AG10803 (cell line): ENCODE measurements around the gene B3GNT3.
"Not testable (repeated sequence)": the region's sequence is repeated elsewhere in the genome, so short reads cannot be mapped to it uniquely, and the experiment has no call there.

Source experiments
- DNase-seq: peaks from one replicate; pipeline ENCODE4 v3.0.0; 2010; ENCODE audit warnings: low read depth
- H3K4me3 ChIP-seq: 2 replicates; pipeline ENCODE4 v1.5.1; 2011; ENCODE audit warnings: mild to moderate bottlenecking, low read length, control low read depth
- CTCF ChIP-seq: conservative IDR thresholded peaks from 2 replicates; pipeline ENCODE4 v1.5.1; 2011; ENCODE audit warnings: mild to moderate bottlenecking, low read length, control low read depth, inconsistent platforms

The B3GNT3 gene

GRCh38 chr19:17790059-17790780, 4.7 kb upstream of the B3GNT3 start:
- H3K4me3 ChIP-seq: no peak overlapping the region
- DNase-seq: no peak

GRCh38 chr19:17794412-17794730, 567 bp upstream of the B3GNT3 start:
- DNase-seq: no peak
- TF ChIP-seq CTCF: no peak
- H3K4me3 ChIP-seq: no peak overlapping the region

More at GRCh38 chr19:17790059-17790780, 4.7 kb upstream of the B3GNT3 start:
- TF ChIP-seq CTCF: no peak

GRCh38 chr19:17795495-17795856, 538 bp downstream of the B3GNT3 start:
- no peak for DNase-seq
- TF ChIP-seq CTCF: no peak
- H3K4me3 ChIP-seq: no peak overlapping the region

GRCh38 chr19:17796013-17796837, 1.3 kb downstream of the B3GNT3 start:
- no peak for TF ChIP-seq CTCF
- H3K4me3 ChIP-seq: no peak overlapping the region
- DNase-seq: no peak

GRCh38 chr19:17796838-17797423, 2.0 kb downstream of the B3GNT3 start:
- no peak for TF ChIP-seq CTCF
- no peak for DNase-seq
- H3K4me3 ChIP-seq: no peak overlapping the region

- no peak overlapping the region for H3K4me3 ChIP-seq
- no peak for DNase-seq
- no peak for TF ChIP-seq CTCF
Observed at GRCh38 chr19:17797424-17798201, 2.7 kb downstream of the B3GNT3 start.

GRCh38 chr19:17798599-17798998, 3.7 kb downstream of the B3GNT3 start:
- H3K4me3 ChIP-seq, DNase-seq: not testable (repeated sequence)
